Adrenal gland (tissue), 12 donors: ENCODE data around the gene KRTAP12-3. TPM values are rescaled to one million over a fixed set of nuclear protein-coding genes. Genes with fewer than 3 reads are reported as not detected.
A peak's percentile ranks its signal among the peaks of the same experiment; 100 is the strongest.
"Not testable (repeated sequence)": the region's sequence is repeated elsewhere in the genome, so short reads cannot be mapped to it uniquely, and the experiment has no call there.

ENCODE experiments used
- DNase-seq, 7 donors: peaks; one replicate each; pipeline ENCODE4 v3.0.0-alpha.2; 2019 to 2020
- H3K27ac ChIP-seq, 5 donors: fragments of 200-600 bp; sonication (generic) in 4 of 5; 1 replicate in 3 of 5; 2 replicates in 2 of 5; pipeline versions ENCODE4 v1.5.1 to v1.8.0; 2016 to 2020; ENCODE audit warnings: mild to moderate bottlenecking in 1 of 5
- H3K27me3 ChIP-seq: fragments of 200-600 bp; 2 replicates; pipeline ENCODE4 v1.8.0; 2021
- H3K36me3 ChIP-seq, 2 donors: fragments of 200-600 bp; replicated peaks in 1 of 2; 1 replicate in 1 of 2; 2 replicates in 1 of 2; pipeline versions ENCODE4 v1.5.1 to v1.8.0; 2018 to 2022
- H3K4me1 ChIP-seq, 2 donors: fragments of 200-600 bp; replicated peaks in 1 of 2; 1 replicate in 1 of 2; 2 replicates in 1 of 2; pipeline versions ENCODE4 v1.5.1 to v1.8.0; 2018 to 2021
- H3K4me3 ChIP-seq, 4 donors: fragments of 200-600 bp; sonication (generic) in 3 of 4; one replicate each; pipeline ENCODE4 v1.5.1; 2016 to 2018
- H3K9me3 ChIP-seq, 3 donors: fragments of 200-600 bp; sonication (generic) in 1 of 3; replicated peaks in 1 of 3; 1 replicate in 2 of 3; 2 replicates in 1 of 3; pipeline versions ENCODE4 v1.5.1 to v1.8.0; 2016 to 2021
- POLR2A ChIP-seq, 2 donors: fragments of 450-650 bp; IDR thresholded peaks; one replicate each; pipeline ENCODE4 v1.6.1; 2017; ENCODE audit warnings: antibody characterized with exemption in 2 of 2, mild to moderate bottlenecking in 2 of 2, moderate library complexity in 1 of 2
- WGBS, 4 donors: extraction: QIAGEN DNeasy Blood & Tissue Kit in 2 of 4; methylation state at CpG; one replicate each; pipeline versions ENCODE4 v1.1.5 to v1.1.7; 2013 to 2017; 5-methylcytosine and 5-hydroxymethylcytosine counted together
- intact Hi-C, 2 donors: fragments of 100-400 bp; cut with DNase I; formaldehyde crosslinking; loops; one replicate each; pipeline versions ENCODE4 v1.14.1 to v1.15.0; 2022 to 2023
- polyA plus RNA-seq, 3 donors: library from polyadenylated mRNA; stranded (reverse); fragments of 200-250 nt in 2 of 3; fragments of 350-450 nt in 1 of 3; fragmentation: Illumina TruSeq in 1 of 3; extraction: RNeasy Lipid Tissue Mini Kit (QIAGEN cat#74804) in 1 of 3; gene quantifications; one replicate each; pipeline ENCODE4 v1.2.3, GENCODE V29; 2013 to 2014
- total RNA-seq, 9 donors: library from RNA; depleted of rRNA in 4 of 9; stranded (reverse); fragments of >200 nt in 4 of 9; fragments of 120-200 nt in 1 of 9; fragmentation: NEBNext Ultra II Directional in 1 of 9; extraction: Animal tissue kit (Norgen Biotek cat#: 25700) in 1 of 9; gene quantifications; one replicate each; pipeline versions ENCODE4 v1.1.0 to v1.2.4, GENCODE V29; 2013 to 2023
- TF ChIP-seq, protein P1 (sequence below), 6 experiments: fragments of 450-650 bp in 4 of 6; fragments of 200-600 bp in 2 of 6; sonication (generic) in 1 of 6; IDR thresholded peaks; 1 replicate in 5 of 6; 2 replicates in 1 of 6; pipeline versions ENCODE4 v1.5.1 to v1.8.0; 2016 to 2021; ENCODE audit warnings: antibody characterized with exemption in 6 of 6, mild to moderate bottlenecking in 2 of 6, moderate library complexity in 1 of 6
- donor health status: healthy with polysubstance abuse.
- donor health status: Bipolar disorder and iron deficiency.
- donor health status: DM: yes; HTN: yes; CAD: no.
- donor health status: DM: no; HTN: no; CAD: no.
- donor health status: DM: no; HTN: no; CAD: no.
- donor health status: DM: yes; HTN: yes; CAD: no.

The KRTAP12-3 gene
- total and polyA plus RNA-seq, 12 donors, result not detected

DNA sequence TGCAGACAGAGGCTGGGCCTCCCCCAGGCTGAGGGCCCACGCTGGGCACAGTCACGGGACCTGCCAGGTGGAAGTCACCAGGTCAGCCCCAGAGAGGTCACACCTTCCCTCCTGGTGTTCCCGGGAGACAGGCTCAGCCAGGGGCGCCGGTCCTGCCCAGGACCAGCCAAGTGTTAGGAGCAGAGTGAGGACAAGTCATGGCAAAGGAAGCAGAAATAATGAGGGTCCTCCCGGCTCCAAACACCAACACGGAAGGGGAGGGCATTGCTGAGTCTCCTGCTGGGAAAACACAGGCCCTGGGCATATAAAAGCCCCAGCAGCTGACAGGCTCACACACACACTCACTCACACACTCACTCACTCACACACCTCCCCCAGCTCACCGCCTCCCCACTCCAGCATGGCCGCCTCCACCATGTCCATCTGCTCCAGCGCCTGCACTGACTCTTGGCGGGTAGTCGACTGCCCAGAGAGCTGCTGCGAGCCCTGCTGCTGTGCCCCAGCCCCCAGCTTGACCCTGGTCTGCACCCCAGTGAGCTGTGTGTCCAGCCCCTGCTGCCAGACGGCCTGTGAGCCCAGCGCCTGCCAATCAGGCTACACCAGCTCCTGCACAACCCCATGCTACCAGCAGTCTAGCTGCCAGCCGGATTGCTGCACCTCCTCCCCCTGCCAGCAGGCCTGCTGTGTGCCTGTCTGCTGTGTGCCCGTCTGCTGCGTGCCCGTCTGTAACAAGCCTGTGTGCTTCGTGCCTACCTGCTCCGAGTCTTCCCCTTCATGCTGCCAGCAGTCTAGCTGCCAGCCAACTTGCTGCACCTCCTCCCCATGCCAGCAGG lies 20.5 kb upstream of the KRTAP12-3 start, which contains the start of gene KRTAP10-10:
Gene KRTAP10-10, plus strand, starts transcription at position 339 of the 833 bp plus-strand sequence. Its CDS starts 62 bp downstream, at position 401.
- TF ChIP-seq, protein P1, sequence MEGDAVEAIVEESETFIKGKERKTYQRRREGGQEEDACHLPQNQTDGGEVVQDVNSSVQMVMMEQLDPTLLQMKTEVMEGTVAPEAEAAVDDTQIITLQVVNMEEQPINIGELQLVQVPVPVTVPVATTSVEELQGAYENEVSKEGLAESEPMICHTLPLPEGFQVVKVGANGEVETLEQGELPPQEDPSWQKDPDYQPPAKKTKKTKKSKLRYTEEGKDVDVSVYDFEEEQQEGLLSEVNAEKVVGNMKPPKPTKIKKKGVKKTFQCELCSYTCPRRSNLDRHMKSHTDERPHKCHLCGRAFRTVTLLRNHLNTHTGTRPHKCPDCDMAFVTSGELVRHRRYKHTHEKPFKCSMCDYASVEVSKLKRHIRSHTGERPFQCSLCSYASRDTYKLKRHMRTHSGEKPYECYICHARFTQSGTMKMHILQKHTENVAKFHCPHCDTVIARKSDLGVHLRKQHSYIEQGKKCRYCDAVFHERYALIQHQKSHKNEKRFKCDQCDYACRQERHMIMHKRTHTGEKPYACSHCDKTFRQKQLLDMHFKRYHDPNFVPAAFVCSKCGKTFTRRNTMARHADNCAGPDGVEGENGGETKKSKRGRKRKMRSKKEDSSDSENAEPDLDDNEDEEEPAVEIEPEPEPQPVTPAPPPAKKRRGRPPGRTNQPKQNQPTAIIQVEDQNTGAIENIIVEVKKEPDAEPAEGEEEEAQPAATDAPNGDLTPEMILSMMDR (IDR thresholded peaks at IDR 0.05), result no peak
- TF ChIP-seq POLR2A (IDR thresholded peaks at IDR 0.05), result no peak
- no peaks in the 10 kb centered on the region for H3K9me3 ChIP-seq
- intact Hi-C loops, result no loop called here
- peak in 1 of 7 donors; percentile 11 for DNase-seq
- H3K27me3 ChIP-seq, result no peaks in the 10 kb centered on the region
- no peak within 1 kb of the TSS for H3K4me3 ChIP-seq
- no peak within 1 kb of the TSS for H3K27ac ChIP-seq
- 22 to 56% (median 54%) methylated on average over 5 to 21 of the region's 21 CpGs for WGBS, 4 donors
- H3K36me3 ChIP-seq, result no peaks in the 10 kb centered on the region
- no peaks in the 10 kb centered on the region for H3K4me1 ChIP-seq

DNA sequence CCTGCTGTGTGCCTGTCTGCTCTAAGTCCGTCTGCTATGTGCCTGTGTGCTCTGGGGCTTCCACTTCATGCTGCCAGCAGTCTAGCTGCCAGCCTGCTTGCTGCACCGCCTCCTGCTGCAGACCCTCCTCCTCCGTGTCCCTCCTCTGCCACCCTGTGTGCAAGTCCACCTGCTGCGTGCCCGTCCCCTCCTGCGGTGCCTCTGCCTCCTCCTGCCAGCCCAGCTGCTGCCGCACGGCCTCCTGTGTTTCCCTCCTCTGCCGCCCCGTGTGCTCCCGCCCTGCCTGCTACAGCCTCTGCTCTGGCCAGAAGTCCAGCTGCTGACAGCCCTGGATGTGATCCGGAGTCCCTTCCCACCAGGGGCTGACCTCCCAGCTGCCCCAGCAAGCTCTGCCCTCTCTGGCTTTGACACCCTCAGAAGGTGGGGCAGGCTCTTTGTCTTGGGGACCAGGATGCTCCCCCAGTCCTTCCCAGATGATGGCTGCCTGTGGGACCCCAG lies 19.8 kb upstream of the KRTAP12-3 start:
- 58 to 68% (median 60%) methylated on average over 6 to 11 of the region's 12 CpGs for WGBS, 4 donors
- H3K36me3 ChIP-seq, H3K4me3 ChIP-seq, H3K4me1 ChIP-seq, intact Hi-C loops, H3K27ac ChIP-seq, H3K9me3 ChIP-seq, H3K27me3 ChIP-seq: not testable (repeated sequence)
- peak in 1 of 7 donors; percentile 3 for DNase-seq

DNA sequence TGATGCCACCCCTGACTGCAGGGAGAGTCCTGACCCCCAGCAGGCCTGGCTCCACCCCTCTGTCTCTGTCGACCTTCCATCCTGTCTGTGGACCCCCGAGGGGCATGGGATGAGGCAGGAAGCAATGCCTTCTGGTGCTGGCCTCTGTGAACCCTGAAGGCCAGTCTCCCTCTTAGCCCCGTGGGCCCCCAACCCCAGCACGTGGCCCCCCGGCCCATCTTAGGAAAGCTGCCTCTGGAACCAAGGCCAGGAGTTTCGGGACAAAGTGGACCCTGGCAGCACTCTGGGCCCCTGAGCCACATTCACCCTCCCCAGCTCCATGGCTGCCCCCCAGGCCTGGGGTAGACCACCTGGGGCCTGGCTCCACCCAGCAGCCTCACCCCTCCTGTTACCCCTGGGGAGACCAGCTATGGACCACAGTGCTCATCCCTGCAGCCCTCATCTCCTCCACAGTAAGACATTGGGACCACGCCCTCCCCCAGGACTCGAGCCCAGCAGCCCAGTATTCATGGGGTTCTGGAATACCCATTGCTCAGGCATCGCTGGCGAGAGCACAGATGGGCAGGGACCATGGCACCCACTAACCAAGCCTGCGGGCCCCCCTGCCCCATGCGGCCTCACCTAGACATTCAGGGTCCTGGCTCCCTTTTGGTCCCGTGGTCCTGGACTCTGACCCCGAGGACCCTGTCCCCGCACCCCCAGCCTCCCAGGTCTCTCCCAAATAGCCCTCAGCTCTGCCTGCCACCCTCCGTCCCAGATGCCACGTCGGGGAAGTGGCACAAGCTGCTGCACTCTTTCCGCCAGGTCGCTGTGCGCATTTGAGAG lies 19.0 kb upstream of the KRTAP12-3 start:
- H3K4me3 ChIP-seq, H3K9me3 ChIP-seq, H3K27me3 ChIP-seq, DNase-seq, H3K36me3 ChIP-seq, H3K27ac ChIP-seq, H3K4me1 ChIP-seq, intact Hi-C loops: not testable (repeated sequence)
- WGBS, 4 donors, result 67 to 79% (median 72%) methylated on average over 12 to 21 of the region's 21 CpGs; no CpG with 5 or more reads in 1 of the 4 donors

DNA sequence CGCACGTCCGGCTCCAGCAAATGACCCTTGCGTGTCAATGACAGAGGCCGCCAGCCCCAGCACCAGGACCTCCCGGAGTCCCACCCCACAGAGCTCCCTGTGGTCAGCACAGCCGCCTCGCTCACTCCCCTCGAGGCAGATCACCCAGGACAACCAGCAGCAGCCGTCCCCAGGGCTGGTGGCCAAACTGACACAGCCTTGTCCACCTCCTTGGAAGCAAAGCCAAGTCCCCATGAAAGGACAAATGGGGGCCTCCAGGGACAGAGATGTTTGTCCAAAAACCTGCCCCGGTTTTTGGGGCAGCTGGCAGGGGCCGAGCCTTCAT lies 18.4 kb upstream of the KRTAP12-3 start:
- no peaks in the 10 kb centered on the region for H3K36me3 ChIP-seq
- WGBS, 4 donors, result 78 to 86% (median 82%) methylated on average over 6 to 12 of the region's 12 CpGs
- intact Hi-C loops, result no loop called here
- TF ChIP-seq, protein P1 (IDR thresholded peaks at IDR 0.05), result no peak
- TF ChIP-seq POLR2A (IDR thresholded peaks at IDR 0.05), result no peak
- no peaks in the 10 kb centered on the region for H3K9me3 ChIP-seq
- no peak overlapping the region for H3K27ac ChIP-seq
- no peak for DNase-seq
- H3K4me3 ChIP-seq, result no peak overlapping the region
- no peaks in the 10 kb centered on the region for H3K4me1 ChIP-seq
- no peaks in the 10 kb centered on the region for H3K27me3 ChIP-seq

DNA sequence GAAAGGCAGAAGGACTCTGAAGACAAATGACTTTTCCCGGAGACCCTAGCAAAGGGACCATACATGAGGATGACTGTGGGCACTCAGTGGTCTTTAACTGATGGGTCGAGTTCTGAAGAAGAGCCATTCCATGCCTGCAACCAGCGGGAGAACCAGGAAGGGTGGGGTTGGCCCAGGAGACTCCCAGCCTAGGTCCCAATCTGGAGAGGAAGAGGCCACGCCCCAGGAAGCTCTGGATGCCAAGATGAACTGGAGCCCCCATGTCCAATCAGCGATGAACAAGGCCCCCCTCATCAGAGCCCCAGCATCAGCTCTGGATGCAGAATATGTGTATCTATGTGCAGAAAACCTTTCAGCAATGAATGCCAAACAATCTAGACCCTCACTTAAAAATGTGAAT lies 17.0 kb upstream of the KRTAP12-3 start:
- 86 to 91% (median 88%) methylated on average over 5 of the region's 5 CpGs for WGBS, 4 donors
- intact Hi-C loops, result no loop called here
- no peak for DNase-seq

More for the DNA sequence above, 17.0 kb upstream of the KRTAP12-3 start:
- Histone ChIP-seq H3K36me3 (no peaks in the 10 kb centered on the region), H3K9me3 (no peaks in the 10 kb centered on the region), H3K27ac (no peak overlapping the region), H3K4me3 (no peak overlapping the region), H3K4me1 (no peaks in the 10 kb centered on the region), H3K27me3 (no peaks in the 10 kb centered on the region)
- TF ChIP-seq POLR2A (IDR thresholded peaks at IDR 0.05), result no peak
- TF ChIP-seq, protein P1 (IDR thresholded peaks at IDR 0.05), result no peak
